ENCODE measurements around the gene PRR7.
A peak's percentile ranks its signal among the peaks of the same experiment; 100 is the strongest.

Gene PRR7

GRCh38 chr5:177453852-177454396 lies 7.3 kb downstream of the PRR7 start:
- no peak for DNase-seq

- DNase-seq = peak; percentile 45
Measured at GRCh38 chr5:177454397-177455035, 7.9 kb downstream of the PRR7 start.

- peak; percentile 51 for DNase-seq
Measured at GRCh38 chr5:177455036-177455660, 8.5 kb downstream of the PRR7 start.

GRCh38 chr5:177455661-177456590 lies 9.3 kb downstream of the PRR7 start:
- peak; percentile 63 for DNase-seq

GRCh38 chr5:177456591-177456964 lies 10.0 kb downstream of the PRR7 start:
- no peak for DNase-seq

- DNase-seq = peak; percentile 88
Measured at GRCh38 chr5:177456976-177457851, 10.6 kb downstream of the PRR7 start.

- no peak for DNase-seq
Measured at GRCh38 chr5:177457852-177458681, 11.5 kb downstream of the PRR7 start.

GRCh38 chr5:177458912-177459350 lies 12.3 kb downstream of the PRR7 start:
- DNase-seq = no peak

- no peak for DNase-seq
Measured at GRCh38 chr5:177459357-177459756, 12.7 kb downstream of the PRR7 start.

GRCh38 chr5:177459819-177460628 lies 13.4 kb downstream of the PRR7 start:
- DNase-seq = no peak

GRCh38 chr5:177462021-177462670 lies 15.5 kb downstream of the PRR7 start:
- DNase-seq = no peak

GRCh38 chr5:177465044-177465443 lies 18.4 kb downstream of the PRR7 start:
- DNase-seq = no peak

GRCh38 chr5:177466861-177467260 lies 20.2 kb downstream of the PRR7 start:
- DNase-seq = no peak

GRCh38 chr5:177467436-177467835 lies 20.8 kb downstream of the PRR7 start:
- DNase-seq = no peak

GRCh38 chr5:177468329-177468684 lies 21.7 kb downstream of the PRR7 start:
- DNase-seq = no peak

- no peak for DNase-seq
Measured at GRCh38 chr5:177468685-177469628, 22.3 kb downstream of the PRR7 start.

GRCh38 chr5:177469750-177470525 lies 23.3 kb downstream of the PRR7 start:
- no peak for DNase-seq

All from NCI-H2029 treated with DMSO at 0.1 percent for 48 hours (cell line).